ENCODE results near the gene NAP1L1.

The NAP1L1 gene

GRCh38 chr12:76083246-76083903, 1.1 kb downstream of the NAP1L1 start:
- DNase-seq: no peak

- DNase-seq: no peak
These were observed 2.6 kb downstream of the NAP1L1 start for GRCh38 chr12:76081909-76082308.

- DNase-seq: no peak
These were observed 3.6 kb downstream of the NAP1L1 start for GRCh38 chr12:76080729-76081415.

GRCh38 chr12:76080017-76080728, 4.3 kb downstream of the NAP1L1 start:
- DNase-seq: no peak

- no peak for DNase-seq
These were observed 5.7 kb downstream of the NAP1L1 start for GRCh38 chr12:76078748-76079147.

- DNase-seq: no peak
These were observed 9.0 kb downstream of the NAP1L1 start for GRCh38 chr12:76075448-76075847.

- DNase-seq: no peak
These were observed 9.7 kb downstream of the NAP1L1 start for GRCh38 chr12:76074701-76075336.

- no peak for DNase-seq
These were observed 10.9 kb downstream of the NAP1L1 start for GRCh38 chr12:76073561-76073960.

GRCh38 chr12:76072568-76072967, 11.9 kb downstream of the NAP1L1 start:
- no peak for DNase-seq

- no peak for DNase-seq
These were observed 15.1 kb downstream of the NAP1L1 start for GRCh38 chr12:76069339-76069738.

- no peak for DNase-seq
These were observed 18.6 kb downstream of the NAP1L1 start for GRCh38 chr12:76065917-76066316.

GRCh38 chr12:76064904-76065303, 19.6 kb downstream of the NAP1L1 start:
- no peak for DNase-seq

GRCh38 chr12:76060111-76060510, 24.4 kb downstream of the NAP1L1 start:
- no peak for DNase-seq

- no peak for DNase-seq
These were observed 27.2 kb downstream of the NAP1L1 start for GRCh38 chr12:76057326-76057725.

- DNase-seq: no peak
These were observed 29.1 kb downstream of the NAP1L1 start for GRCh38 chr12:76055393-76055792.

- no peak for DNase-seq
These were observed 34.8 kb downstream of the NAP1L1 start for GRCh38 chr12:76049575-76050251.

- no peak for DNase-seq
These were observed 36.7 kb downstream of the NAP1L1 start for GRCh38 chr12:76047742-76048141.

GRCh38 chr12:76047060-76047459, 37.4 kb downstream of the NAP1L1 start:
- DNase-seq: no peak

GRCh38 chr12:76043377-76043776, 41.1 kb downstream of the NAP1L1 start:
- DNase-seq: no peak

- no peak for DNase-seq
These were observed 42.3 kb downstream of the NAP1L1 start for GRCh38 chr12:76042147-76042546.

- no peak for DNase-seq
These were observed 43.1 kb downstream of the NAP1L1 start for GRCh38 chr12:76041406-76041805.

GRCh38 chr12:76040461-76040860, 44.0 kb downstream of the NAP1L1 start:
- no peak for DNase-seq

GRCh38 chr12:76038176-76038575, 46.3 kb downstream of the NAP1L1 start:
- DNase-seq: no peak
